OCI-LY1 (cell line): Measurements from ENCODE around the gene TCTN2.

Experiments used
- H2AFZ ChIP-seq: fragments of 200-600 bp; sonication (generic), shearing (Covaris generic); 2 replicates; pipeline ENCODE4 v1.6.0; 2014; ENCODE audit warnings: antibody characterized with exemption, mild to moderate bottlenecking, low read length
- H3F3A ChIP-seq: fragments of 200-600 bp; sonication (generic), shearing (Covaris generic); 2 replicates; pipeline ENCODE4 v1.6.0; 2014; ENCODE audit warnings: mild to moderate bottlenecking, antibody characterized with exemption, low read length, moderate library complexity; ENCODE audit not compliant: insufficient read depth
- H3K27ac ChIP-seq: fragments of 200-600 bp; sonication (generic); 2 replicates; pipeline ENCODE4 v1.5.1; 2014; ENCODE audit warnings: low read length, mixed run types, mild to moderate bottlenecking, low read depth; ENCODE audit not compliant: poor library complexity, severe bottlenecking
- H3K27me3 ChIP-seq: fragments of 200-600 bp; sonication (generic); 2 replicates; pipeline ENCODE4 v1.6.0; 2014; ENCODE audit warnings: antibody characterized with exemption, mild to moderate bottlenecking, low read length, moderate library complexity; ENCODE audit not compliant: insufficient read depth
- H3K36me3 ChIP-seq: fragments of 200-600 bp; sonication (generic); 2 replicates; pipeline ENCODE4 v1.6.1; 2014; ENCODE audit warnings: mild to moderate bottlenecking, antibody characterized with exemption, low read length, moderate library complexity, mixed read lengths; ENCODE audit not compliant: insufficient read depth
- H3K4me1 ChIP-seq: fragments of 200-600 bp; sonication (generic); 2 replicates; pipeline ENCODE4 v1.5.1; 2014; ENCODE audit warnings: mild to moderate bottlenecking, low read length, moderate library complexity; ENCODE audit not compliant: insufficient read depth, severe bottlenecking
- H3K4me2 ChIP-seq: fragments of 200-600 bp; sonication (generic), shearing (Covaris generic); 2 replicates; pipeline ENCODE4 v1.6.1; 2014; ENCODE audit warnings: low read length
- H3K4me3 ChIP-seq: fragments of 200-600 bp; sonication (generic); 2 replicates; pipeline ENCODE4 v1.5.1; 2014; ENCODE audit warnings: low read length, low read depth, mild to moderate bottlenecking, mixed read lengths; ENCODE audit not compliant: poor library complexity, severe bottlenecking
- H3K79me2 ChIP-seq: fragments of 200-600 bp; shearing (Covaris generic); 2 replicates; pipeline ENCODE4 v1.6.1; 2016; ENCODE audit warnings: mixed run types, low read length, mixed read lengths; ENCODE audit not compliant: insufficient read depth
- H3K9ac ChIP-seq: fragments of 200-600 bp; sonication (generic), shearing (Covaris generic); 2 replicates; pipeline ENCODE4 v1.6.1; 2014; ENCODE audit warnings: mild to moderate bottlenecking, low read length, mixed read lengths
- H3K9me2 ChIP-seq: fragments of 200-600 bp; sonication (generic), shearing (Covaris generic); 2 replicates; pipeline ENCODE4 v1.6.1; 2014; ENCODE audit warnings: low read depth, mild to moderate bottlenecking, low read length, mixed read lengths
- H3K9me3 ChIP-seq: fragments of 200-600 bp; shearing (Covaris generic); 2 replicates; pipeline ENCODE4 v1.6.1; 2014; ENCODE audit warnings: low read length, mixed read lengths
- H4K20me1 ChIP-seq: fragments of 200-600 bp; sonication (generic), shearing (Covaris generic); 2 replicates; pipeline ENCODE4 v1.6.0; 2016; ENCODE audit warnings: mild to moderate bottlenecking, low read length; ENCODE audit not compliant: insufficient read depth
- CTCF ChIP-seq: fragments of 200-600 bp; sonication (generic), shearing (Covaris generic); IDR thresholded peaks from 2 replicates; pipeline ENCODE4 v1.5.1; 2017; ENCODE audit warnings: mild to moderate bottlenecking, antibody characterized with exemption, low read length, moderate library complexity, mixed read lengths
- EZH2 ChIP-seq: fragments of 200-600 bp; sonication (generic), shearing (Covaris generic); IDR thresholded peaks from 2 replicates; pipeline ENCODE4 v1.8.0; 2017; ENCODE audit warnings: borderline replicate concordance, mixed run types, mild to moderate bottlenecking, antibody characterized with exemption, low read length, moderate library complexity, mixed read lengths

The TCTN2 gene

GRCh38 chr12:123645878-123646277, 25.0 kb upstream of the TCTN2 start:
- no peak for TF ChIP-seq EZH2
- no peak for TF ChIP-seq CTCF
- Histone ChIP-seq H2AFZ (no peak overlapping the region), H3K9me3 (no peaks in the 10 kb centered on the region)

GRCh38 chr12:123648401-123648800, 22.5 kb upstream of the TCTN2 start:
- peaks cover 80% of the 10 kb centered on the region for H3K36me3 ChIP-seq
- H3K9me2 ChIP-seq = no peaks in the 10 kb centered on the region
- no peak overlapping the region for H3K27ac ChIP-seq
- H4K20me1 ChIP-seq = no peaks in the 10 kb centered on the region
- H3K4me2 ChIP-seq = no peak overlapping the region
- H2AFZ ChIP-seq = no peak overlapping the region
- TF ChIP-seq CTCF (no peak), EZH2 (no peak)
- H3K9ac ChIP-seq = no peak overlapping the region
- no peaks in the 10 kb centered on the region for H3K27me3 ChIP-seq
- H3K4me3 ChIP-seq = no peak overlapping the region
- no peaks in the 10 kb centered on the region for H3K9me3 ChIP-seq
- 0 out of 2 replicates have a peak, but pooled peaks cover under 1% of the 10 kb centered on the region for H3K79me2 ChIP-seq
- no peaks in the 10 kb centered on the region for H3F3A ChIP-seq
- H3K4me1 ChIP-seq = no peaks in the 10 kb centered on the region

More at GRCh38 chr12:123645878-123646277, 25.0 kb upstream of the TCTN2 start:
- Histone ChIP-seq H3K27me3 (no peaks in the 10 kb centered on the region), H3K4me1 (no peaks in the 10 kb centered on the region), H4K20me1 (no peaks in the 10 kb centered on the region), H3K9me2 (no peaks in the 10 kb centered on the region), H3K4me2 (no peak overlapping the region), H3K79me2 (0 out of 2 replicates have a peak, but pooled peaks cover 4% of the 10 kb centered on the region), H3K27ac (no peak overlapping the region), H3K4me3 (no peak overlapping the region), H3F3A (no peaks in the 10 kb centered on the region), H3K36me3 (peaks cover 70% of the 10 kb centered on the region; the same call in 1 of the 2 replicates), H3K9ac (no peak overlapping the region)

- Histone ChIP-seq H3K27me3 (no peaks in the 10 kb centered on the region), H3K9me2 (no peaks in the 10 kb centered on the region), H3K79me2 (no peaks in the 10 kb centered on the region), H3K27ac (no peak overlapping the region), H3K9me3 (no peaks in the 10 kb centered on the region), H3K9ac (no peak overlapping the region), H3K4me2 (no peak overlapping the region), H4K20me1 (no peaks in the 10 kb centered on the region), H2AFZ (no peak overlapping the region), H3K36me3 (peaks cover 64% of the 10 kb centered on the region), H3F3A (no peaks in the 10 kb centered on the region), H3K4me1 (peaks cover 20% of the 10 kb centered on the region), H3K4me3 (no peak overlapping the region)
- TF ChIP-seq EZH2 (no peak), CTCF (no peak)
Measured at GRCh38 chr12:123654129-123654701, 16.7 kb upstream of the TCTN2 start.
